ENCODE data around the gene SPACA9. TPM values are rescaled to one million over a fixed set of nuclear protein-coding genes. Genes with fewer than 3 reads are reported as not detected.

SPACA9 gene
- total RNA-seq, 1 donor from 2014 or later = 3.9 TPM

GRCh38 chr9:132838291-132838690, 40.4 kb upstream of the SPACA9 start:
- Histone ChIP-seq H3K9ac (ENCODE audit: low read length) (no peak overlapping the region), H3K27ac (ENCODE audit: low read depth, low read length) (no peak overlapping the region), H3K4me2 (ENCODE audit: low read length) (no peak overlapping the region), H4K20me1 (ENCODE audit: insufficient read depth, low read length) (no peaks in the 10 kb centered on the region), H2AFZ (ENCODE audit: low read depth, low read length) (no peak overlapping the region), H3K36me3 (ENCODE audit: insufficient read depth, low read length) (no peaks in the 10 kb centered on the region), H3K4me3 (ENCODE audit: insufficient read depth, low read depth, low read length) (no peak overlapping the region), H3K4me1 (ENCODE audit: insufficient read depth, low read length) (peaks cover 5% of the 10 kb centered on the region), H3K27me3 (ENCODE audit: insufficient read depth, low read length) (peaks cover 5% of the 10 kb centered on the region), H3K79me2 (ENCODE audit: insufficient read depth, low read length) (no peaks in the 10 kb centered on the region), H3K9me3 (ENCODE audit: insufficient read depth, low read depth, low read length) (no peaks in the 10 kb centered on the region)
- Mint-ChIP-seq H3K27me3 (ENCODE audit: low read depth, unreplicated experiment) (peaks cover 27% of the 10 kb centered on the region), H3K4me1 (ENCODE audit: low read depth, unreplicated experiment) (peaks cover 8% of the 10 kb centered on the region), H3K27ac (ENCODE audit: unreplicated experiment) (no peak overlapping the region), H3K36me3 (ENCODE audit: low read depth, unreplicated experiment) (no peaks in the 10 kb centered on the region), H3K4me3 (ENCODE audit: unreplicated experiment) (no peak overlapping the region), H3K9me3 (ENCODE audit: unreplicated experiment) (no peaks in the 10 kb centered on the region)
- TF ChIP-seq CTCF (IDR thresholded peaks at IDR 0.05; ENCODE audit: insufficient read depth, low read depth, low read length) = no peak
- no peak for DNase-seq (ENCODE audit: low read depth)
- no peak for FAIRE-seq

GRCh38 chr9:132840980-132841379, 37.7 kb upstream of the SPACA9 start:
- TF ChIP-seq CTCF (IDR thresholded peaks at IDR 0.05; ENCODE audit: insufficient read depth, low read depth, low read length) = no peak
- no peak for TF ChIP-seq EZH2 (IDR thresholded peaks at IDR 0.05; ENCODE audit: insufficient read depth, low read length)
- H3K4me3 Mint-ChIP-seq (ENCODE audit: unreplicated experiment) = no peak overlapping the region
- no peaks in the 10 kb centered on the region for H3K79me2 ChIP-seq (ENCODE audit: insufficient read depth, low read length)
- H3K36me3 ChIP-seq (ENCODE audit: insufficient read depth, low read length) = no peaks in the 10 kb centered on the region
- H3K27ac Mint-ChIP-seq (ENCODE audit: unreplicated experiment) = no peak overlapping the region
- H3K9ac ChIP-seq (ENCODE audit: low read length) = no peak overlapping the region
- H3K27me3 ChIP-seq (ENCODE audit: insufficient read depth, low read length) = no peaks in the 10 kb centered on the region
- peaks cover 5% of the 10 kb centered on the region for H3K4me1 ChIP-seq (ENCODE audit: insufficient read depth, low read length)
- peaks cover 15% of the 10 kb centered on the region for H3K27me3 Mint-ChIP-seq (ENCODE audit: low read depth, unreplicated experiment)
- H3K36me3 Mint-ChIP-seq (ENCODE audit: low read depth, unreplicated experiment) = no peaks in the 10 kb centered on the region
- no peak overlapping the region for H2AFZ ChIP-seq (ENCODE audit: low read depth, low read length)
- H3K27ac ChIP-seq (ENCODE audit: low read depth, low read length) = no peak overlapping the region
- FAIRE-seq (no peak), DNase-seq (ENCODE audit: low read depth) (no peak)
- H4K20me1 ChIP-seq (ENCODE audit: insufficient read depth, low read length) = no peaks in the 10 kb centered on the region
- H3K9me3 Mint-ChIP-seq (ENCODE audit: unreplicated experiment) = no peaks in the 10 kb centered on the region
- no peak overlapping the region for H3K4me3 ChIP-seq (ENCODE audit: insufficient read depth, low read depth, low read length)
- peaks cover 8% of the 10 kb centered on the region for H3K4me1 Mint-ChIP-seq (ENCODE audit: low read depth, unreplicated experiment)
- no peak overlapping the region for H3K4me2 ChIP-seq (ENCODE audit: low read length)
- H3K9me3 ChIP-seq (ENCODE audit: insufficient read depth, low read depth, low read length) = no peaks in the 10 kb centered on the region

GRCh38 chr9:132842124-132843044, 36.3 kb upstream of the SPACA9 start:
- Mint-ChIP-seq H3K9me3 (ENCODE audit: unreplicated experiment) (no peaks in the 10 kb centered on the region), H3K36me3 (ENCODE audit: low read depth, unreplicated experiment) (peaks cover 3% of the 10 kb centered on the region), H3K27me3 (ENCODE audit: low read depth, unreplicated experiment) (peaks cover 15% of the 10 kb centered on the region), H3K27ac (ENCODE audit: unreplicated experiment) (no peak overlapping the region), H3K4me3 (ENCODE audit: unreplicated experiment) (no peak overlapping the region), H3K4me1 (ENCODE audit: low read depth, unreplicated experiment) (peaks cover 8% of the 10 kb centered on the region)
- FAIRE-seq (no peak), DNase-seq (ENCODE audit: low read depth) (no peak)
- no peak overlapping the region for H3K27ac ChIP-seq (ENCODE audit: low read depth, low read length)
- no peak for TF ChIP-seq EZH2 (IDR thresholded peaks at IDR 0.05; ENCODE audit: insufficient read depth, low read length)
- TF ChIP-seq CTCF (IDR thresholded peaks at IDR 0.05; ENCODE audit: insufficient read depth, low read depth, low read length) = no peak
- no peak overlapping the region for H3K4me3 ChIP-seq (ENCODE audit: insufficient read depth, low read depth, low read length)
- no peaks in the 10 kb centered on the region for H3K27me3 ChIP-seq (ENCODE audit: insufficient read depth, low read length)
- H3K4me2 ChIP-seq (ENCODE audit: low read length) = no peak overlapping the region
- H3K4me1 ChIP-seq (ENCODE audit: insufficient read depth, low read length) = peaks cover 5% of the 10 kb centered on the region
- no peaks in the 10 kb centered on the region for H3K36me3 ChIP-seq (ENCODE audit: insufficient read depth, low read length)
- H3K9me3 ChIP-seq (ENCODE audit: insufficient read depth, low read depth, low read length) = no peaks in the 10 kb centered on the region
- H3K79me2 ChIP-seq (ENCODE audit: insufficient read depth, low read length) = no peaks in the 10 kb centered on the region
- no peaks in the 10 kb centered on the region for H4K20me1 ChIP-seq (ENCODE audit: insufficient read depth, low read length)
- H2AFZ ChIP-seq (ENCODE audit: low read depth, low read length) = no peak overlapping the region
- no peak overlapping the region for H3K9ac ChIP-seq (ENCODE audit: low read length)
